ENCODE data around the gene THOC2. TPM values are rescaled to one million over a fixed set of nuclear protein-coding genes. Genes with fewer than 3 reads are reported as not detected.

The THOC2 gene
- total and polyA plus RNA-seq, 10 of the 15 experiments (the other 5 are each of a cell fraction or from before 2014, with no cell fraction given): 64.8 to 136 (median 75.1) TPM

DNA sequence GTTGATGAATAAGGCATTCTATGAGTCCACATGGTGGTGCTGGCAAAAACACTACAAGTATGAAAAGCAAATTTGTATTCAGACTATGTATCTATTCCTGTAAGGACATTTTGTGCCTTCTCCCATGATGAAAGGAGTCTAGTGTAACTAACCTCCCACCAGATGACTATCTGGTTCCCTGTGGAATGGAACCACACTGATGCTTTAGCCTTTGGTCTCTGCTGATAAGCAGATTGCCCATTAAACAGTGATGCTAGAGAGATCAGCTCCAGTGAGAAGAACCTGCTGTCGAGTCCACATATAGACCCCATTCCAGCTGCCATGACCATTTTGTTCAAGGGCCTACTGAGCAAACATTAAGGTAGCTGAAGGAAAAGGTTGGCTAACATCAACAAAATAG is 10.5 kb upstream of the THOC2 start (continued):
- TF ChIP-seq E4F1 (IDR thresholded peaks at IDR 0.05; ENCODE audit: borderline replicate concordance, partially characterized antibody) (no peak), SMARCA5 (IDR thresholded peaks at IDR 0.05) (no peak), ZNF217 (IDR thresholded peaks at IDR 0.05) (no peak)

DNA sequence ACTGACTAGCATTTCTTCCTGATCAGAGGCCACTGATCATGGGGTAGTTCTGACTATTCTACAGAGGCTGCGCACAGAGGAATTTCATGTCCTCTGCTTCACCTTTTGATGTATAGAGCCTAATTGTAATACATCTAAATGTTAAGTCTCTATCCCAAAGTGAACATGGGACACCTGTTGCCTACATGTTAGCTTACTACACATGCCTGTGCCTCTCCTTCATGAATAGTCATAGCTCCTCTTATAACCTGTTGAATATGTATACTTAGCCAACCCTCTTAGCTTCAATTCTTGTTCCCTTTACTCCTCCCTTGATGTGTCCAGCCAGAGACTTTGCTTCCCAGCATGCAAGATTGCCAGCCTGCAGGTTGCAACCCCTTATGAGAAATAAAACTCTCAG is 9.6 kb upstream of the THOC2 start:
- H3K9me3 ChIP-seq (replicated peaks; ENCODE audit: control insufficient read depth, insufficient read depth, low read length): no peaks in the 10 kb centered on the region
- H3K4me1 ChIP-seq (ENCODE audit: control insufficient read depth, insufficient read depth, low read length): no peaks in the 10 kb centered on the region
- H3K27ac ChIP-seq (ENCODE audit: control insufficient read depth, insufficient read depth): no peak overlapping the region
- H3K4me3 ChIP-seq: no peak overlapping the region
- no peak for ATAC-seq
- CTCF ChIA-PET: no interaction called here
- H3K4me2 ChIP-seq (ENCODE audit: control insufficient read depth, insufficient read depth): no peak overlapping the region
- no peak for FAIRE-seq
- no peaks in the 10 kb centered on the region; a peak in 1 of 4 replicates for H3K27me3 ChIP-seq (replicated peaks in 1 of 2; ENCODE audit: control insufficient read depth in 2 of 2, insufficient read depth in 2 of 2, low read length in 1 of 2)
- POLR2A ChIA-PET: no interaction called here
- H3K9ac ChIP-seq (ENCODE audit: control insufficient read depth, insufficient read depth, low read length): no peak overlapping the region
- H4K20me1 ChIP-seq (ENCODE audit: control insufficient read depth, insufficient read depth): no peaks in the 10 kb centered on the region
- H3K36me3 ChIP-seq (ENCODE audit: control insufficient read depth in 2 of 2, insufficient read depth in 2 of 2, low read length in 1 of 2): no peaks in the 10 kb centered on the region
- intact Hi-C loops (cut with micrococcal nuclease; ENCODE audit: unreplicated experiment): no loop called here
- H3K79me2 ChIP-seq (ENCODE audit: control insufficient read depth, insufficient read depth, low read length): no peaks in the 10 kb centered on the region
- no peak for DNase-seq (ENCODE audit: low read depth, low spot score)
- BruUV-seq (replicated peaks): no TSS peak
- RAD21 ChIA-PET (ENCODE audit: unreplicated experiment): no interaction called here
- SMC1A ChIA-PET (ENCODE audit: uncharacterized antibody, unreplicated experiment): no interaction called here
- no peak overlapping the region for H2AFZ ChIP-seq (ENCODE audit: control insufficient read depth, low read depth, low read length)
- WGBS (ENCODE audit: insufficient coverage, insufficient replicate concordance, low lambda C conversion rate, missing lambda C conversion rate): 68% methylated on average over 1 of the region's 1 CpG
- in situ Hi-C loops (cut with MboI): no loop called here
- TF ChIP-seq GABPA (IDR thresholded peaks at IDR 0.05; ENCODE audit: low read depth) (no peak), FOS (IDR thresholded peaks at IDR 0.05; ENCODE audit: borderline replicate concordance, extremely low read depth, insufficient read length) (no peak), EP300 (IDR thresholded peaks at IDR 0.05; ENCODE audit: borderline replicate concordance in 1 of 2, control insufficient read depth in 1 of 2, low read depth in 2 of 2, low read length in 2 of 2) (no peak), MXI1 (IDR thresholded peaks at IDR 0.05; ENCODE audit: low read depth, low read length) (no peak), PBX3 (IDR thresholded peaks at IDR 0.05; ENCODE audit: insufficient replicate concordance, low read depth, low read length) (no peak), ZNF274 (IDR thresholded peaks at IDR 0.05; ENCODE audit: insufficient read depth, insufficient read length) (no peak), MLLT1 (IDR thresholded peaks at IDR 0.05) (no peak), ZBED1 (IDR thresholded peaks at IDR 0.05; ENCODE audit: borderline replicate concordance) (no peak), IKZF1 (conservative IDR thresholded peaks at IDR 0.05) (no peak), SRF (IDR thresholded peaks at IDR 0.05; ENCODE audit: low read depth in 2 of 2, low read length in 2 of 2) (no peak), MTA2 (IDR thresholded peaks at IDR 0.05; ENCODE audit: low read depth) (no peak), MTA3 (IDR thresholded peaks at IDR 0.05; ENCODE audit: borderline replicate concordance, low read length) (no peak), ZNF24 (IDR thresholded peaks at IDR 0.05) (no peak)
- TF ChIP-seq, protein P1, sequence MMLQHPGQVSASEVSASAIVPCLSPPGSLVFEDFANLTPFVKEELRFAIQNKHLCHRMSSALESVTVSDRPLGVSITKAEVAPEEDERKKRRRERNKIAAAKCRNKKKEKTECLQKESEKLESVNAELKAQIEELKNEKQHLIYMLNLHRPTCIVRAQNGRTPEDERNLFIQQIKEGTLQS (IDR thresholded peaks at IDR 0.05; ENCODE audit: borderline replicate concordance, extremely low read depth, low read depth, low read length): no peak

All from GM12878 (cell line).